ENCODE results near the gene MOB1A.
A peak's percentile ranks its signal among the peaks of the same experiment; 100 is the strongest.
"Not testable (repeated sequence)": the region's sequence is repeated elsewhere in the genome, so short reads cannot be mapped to it uniquely, and the experiment has no call there.

MOB1A gene

GRCh38 chr2:74148457-74149246 lies 30.0 kb downstream of the MOB1A start:
- DNase-seq, result no peak

DNA sequence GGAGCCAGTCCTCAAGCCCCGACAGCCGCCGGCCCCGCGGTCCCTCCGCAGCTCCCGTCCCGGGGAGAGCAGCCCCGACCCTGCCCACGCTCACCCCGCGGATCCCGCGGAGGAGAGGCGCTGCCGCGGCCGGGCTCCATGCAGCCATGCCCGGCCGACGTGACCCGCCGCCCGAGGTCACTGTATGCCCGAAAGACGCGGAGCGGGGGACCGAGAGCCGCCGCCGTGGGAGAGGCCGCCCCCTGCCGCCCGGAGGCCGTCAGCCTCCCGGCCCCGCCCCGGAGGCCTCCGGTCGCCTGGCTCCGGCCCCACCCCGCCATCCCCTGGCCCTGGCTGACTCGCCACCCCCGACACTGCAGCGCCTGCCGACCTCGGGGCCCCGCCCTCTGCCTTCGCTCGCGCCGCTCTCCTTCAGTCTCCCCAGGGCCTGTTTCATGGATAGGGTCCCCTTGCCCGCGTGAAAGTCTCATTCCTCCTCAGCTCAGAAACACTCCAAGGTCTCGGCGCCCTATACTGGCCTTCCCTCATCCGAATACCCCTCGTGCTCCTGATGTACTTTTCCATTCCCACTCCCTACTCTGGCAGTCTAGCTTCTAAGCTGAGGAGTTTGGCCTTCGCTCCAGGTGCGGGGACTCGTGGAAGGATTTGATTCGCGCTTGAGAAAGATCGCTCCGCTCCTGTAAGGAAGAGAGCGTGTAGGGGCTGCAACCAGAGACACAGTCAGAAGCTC lies 30.8 kb downstream of the MOB1A start, which contains the start of gene BOLA3:
TSS of gene BOLA3 (minus strand) at position 186 of the 730 bp plus-strand sequence. CDS start at position 148, 38 bp downstream.
- DNase-seq, result peak; percentile 38 to 77 (median 66)

GRCh38 chr2:74146929-74147726 lies 31.6 kb downstream of the MOB1A start:
- no peak for DNase-seq

DNA sequence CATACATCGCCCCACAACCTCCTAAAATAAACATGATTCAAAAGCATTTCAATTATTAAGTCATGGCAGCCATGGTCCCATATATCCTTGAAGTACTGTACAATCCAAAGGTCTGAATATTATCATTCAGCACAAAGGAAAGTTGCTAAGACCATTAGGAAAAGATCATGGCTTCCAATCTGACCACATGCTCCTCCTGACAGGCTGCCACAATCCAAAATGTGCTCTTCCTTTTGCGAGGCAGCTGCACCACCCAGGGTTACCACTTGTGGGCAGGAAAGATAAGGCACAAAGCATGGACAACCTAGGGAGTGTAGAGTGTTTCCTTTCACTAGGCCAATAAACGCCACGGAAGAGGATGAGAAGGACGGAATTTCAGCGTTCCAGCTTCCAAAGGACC lies 36.3 kb downstream of the MOB1A start:
- no peak for DNase-seq

GRCh38 chr2:74138600-74139323 lies 39.9 kb downstream of the MOB1A start:
- DNase-seq, result no peak

DNA sequence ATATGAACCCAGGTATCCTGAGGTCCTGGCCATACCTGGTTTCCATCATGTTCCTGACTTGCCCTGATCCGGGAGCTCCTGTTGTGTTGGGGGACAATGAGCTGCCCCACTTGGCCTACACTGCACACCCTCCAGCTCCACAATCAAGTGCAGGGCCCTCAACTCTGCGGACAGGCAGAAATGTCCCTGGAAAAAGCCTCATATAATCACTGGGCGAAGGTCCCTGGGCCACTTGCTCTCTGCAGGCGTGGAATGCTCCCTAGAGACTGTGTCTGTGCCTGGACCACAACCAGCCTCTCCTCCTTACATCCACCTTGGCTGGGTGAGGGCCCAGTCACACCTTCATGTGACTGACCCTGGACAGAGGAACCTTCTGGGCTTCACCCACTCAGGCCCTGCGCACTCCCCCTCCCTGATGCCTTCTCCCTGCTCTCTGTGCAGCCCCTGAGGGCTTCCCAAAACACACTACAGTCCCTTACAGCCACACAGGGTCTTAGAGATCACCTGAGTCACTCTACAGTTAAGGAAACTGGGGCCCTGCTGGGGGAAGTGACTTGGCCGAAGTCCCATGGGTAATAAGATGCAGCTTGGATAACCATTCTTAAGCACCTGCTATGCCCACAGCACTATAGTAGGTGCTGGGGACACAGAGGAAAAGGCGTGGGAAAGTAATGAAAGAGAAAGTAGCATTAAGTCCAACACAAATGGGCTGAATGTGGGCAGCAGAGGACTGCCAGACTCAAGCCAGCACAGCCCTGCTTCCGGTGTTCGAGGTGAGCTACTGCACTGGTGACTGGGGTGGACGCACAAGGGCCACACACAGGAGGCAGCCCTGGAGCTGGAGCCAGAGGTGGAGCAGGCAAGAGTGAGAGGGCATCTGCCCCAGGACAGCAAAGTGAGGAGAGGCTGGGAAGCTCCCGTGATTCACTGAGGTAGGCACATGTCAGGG lies 40.8 kb downstream of the MOB1A start:
- DNase-seq, result no peak

DNA sequence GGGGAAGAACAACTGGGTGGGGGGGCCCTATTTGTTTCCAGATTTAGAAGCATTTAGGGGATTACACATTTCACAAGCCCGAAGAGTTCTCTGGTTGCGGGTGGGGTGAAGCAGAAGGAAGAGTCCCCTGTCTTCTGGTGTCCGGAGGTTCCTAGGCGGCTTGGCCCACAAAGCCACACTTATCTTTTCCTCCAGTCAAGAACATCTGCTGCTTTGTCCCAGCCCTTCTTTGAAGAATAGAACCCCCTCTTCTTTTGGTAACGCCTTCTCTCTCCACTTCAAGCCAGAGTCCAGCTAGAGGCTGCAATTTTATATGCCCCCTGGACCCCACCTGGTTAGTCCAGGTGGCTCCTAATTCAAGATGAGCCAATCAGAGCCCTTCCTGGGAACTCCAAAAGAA lies 46.8 kb downstream of the MOB1A start:
- DNase-seq, result no peak

DNA sequence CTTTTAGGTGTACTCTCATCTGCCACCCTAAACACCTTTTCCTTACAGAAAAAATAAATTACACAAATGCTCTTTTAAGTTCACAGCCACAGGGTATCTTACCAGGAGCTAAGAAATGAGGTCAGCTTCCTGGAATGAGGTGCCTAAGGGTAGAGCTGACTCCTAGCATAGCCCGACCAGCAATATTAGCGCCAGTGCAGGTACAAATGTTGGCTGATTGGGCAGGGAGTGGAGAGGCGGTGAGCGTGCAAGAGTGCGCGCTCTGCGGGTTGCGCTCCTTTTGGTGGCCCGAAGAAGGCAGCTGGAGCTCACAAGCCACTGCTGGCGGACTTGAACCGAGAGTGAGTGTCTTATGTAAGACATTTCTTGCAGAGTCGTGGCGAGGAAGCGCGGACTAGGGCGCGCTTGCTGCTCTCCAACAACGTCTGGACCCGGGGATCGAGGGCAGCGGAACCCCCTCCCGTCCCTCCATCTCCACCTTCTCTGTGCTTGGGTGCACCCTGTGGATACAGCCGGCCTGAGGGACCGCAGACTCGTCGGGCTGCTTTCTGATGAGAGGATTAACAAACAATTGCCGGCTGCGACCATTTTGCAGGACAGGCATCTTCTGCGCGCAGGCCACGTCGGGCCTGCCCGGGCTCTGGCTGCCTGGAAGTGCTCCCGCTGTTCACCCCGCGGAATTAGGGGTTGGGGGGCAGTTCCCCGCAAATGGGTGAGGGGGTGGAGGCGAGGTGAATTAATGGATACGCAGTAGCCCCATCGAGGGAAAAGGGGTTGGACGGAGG lies 48.3 kb downstream of the MOB1A start:
- DNase-seq, result no peak

- no peak for DNase-seq
Observed at GRCh38 chr2:74128206-74128605, 50.5 kb downstream of the MOB1A start.

- DNase-seq, result not testable (repeated sequence)
Observed at GRCh38 chr2:74123955-74124354, 54.7 kb downstream of the MOB1A start.

- not testable (repeated sequence) for DNase-seq
Observed at GRCh38 chr2:74121846-74122245, 56.8 kb downstream of the MOB1A start.

- peak; percentile 55 to 82 (median 72) for DNase-seq
Observed at GRCh38 chr2:74119912-74120825, 58.5 kb downstream of the MOB1A start.

- no peak for DNase-seq
Observed at GRCh38 chr2:74119339-74119738, 59.3 kb downstream of the MOB1A start.

- DNase-seq, result no peak
Observed at GRCh38 chr2:74111380-74111779, 67.3 kb downstream of the MOB1A start.

DNA sequence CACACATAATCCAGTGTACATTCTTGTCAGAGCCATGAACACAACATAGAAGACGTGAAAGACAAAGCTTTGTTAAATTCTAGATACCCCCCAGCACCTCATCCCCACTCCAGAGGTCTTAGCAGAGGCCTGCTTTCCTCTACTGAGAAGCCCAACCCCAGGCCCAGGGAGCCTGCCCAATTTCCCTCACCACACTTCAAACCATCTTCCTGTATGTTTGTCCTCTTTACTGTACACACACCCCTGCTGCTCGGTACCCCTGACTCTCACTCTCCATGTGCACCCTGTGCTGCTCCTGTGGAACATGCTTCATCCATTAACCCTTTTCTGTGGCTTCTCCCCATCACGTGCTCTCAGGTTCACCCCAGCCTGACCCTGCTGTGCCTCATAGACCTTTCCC lies 68.1 kb downstream of the MOB1A start:
- DNase-seq, result no peak

GRCh38 chr2:74109551-74109950 lies 69.1 kb downstream of the MOB1A start:
- DNase-seq, result no peak

GRCh38 chr2:74107071-74107470 lies 71.6 kb downstream of the MOB1A start:
- DNase-seq, result no peak

DNA sequence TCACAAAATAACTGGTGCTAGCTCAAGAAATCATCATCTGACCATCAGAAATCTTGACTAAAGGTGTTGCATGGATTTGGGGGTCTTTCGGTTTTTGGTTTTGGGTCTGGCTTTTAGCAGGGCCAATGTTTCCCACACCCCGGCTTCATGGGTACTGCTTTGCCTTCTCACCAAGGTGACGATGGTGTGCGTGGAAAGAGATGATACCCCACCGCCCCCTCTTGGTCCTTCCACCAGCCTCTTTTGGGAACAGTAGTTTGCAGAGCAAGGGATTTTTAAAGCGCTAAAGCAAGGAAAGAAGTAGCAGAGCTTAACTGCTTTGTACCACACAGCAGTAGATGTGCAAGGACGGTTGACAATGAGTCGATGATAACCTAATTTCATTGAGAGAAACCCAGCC lies 73.3 kb downstream of the MOB1A start:
- DNase-seq, result no peak

DNA sequence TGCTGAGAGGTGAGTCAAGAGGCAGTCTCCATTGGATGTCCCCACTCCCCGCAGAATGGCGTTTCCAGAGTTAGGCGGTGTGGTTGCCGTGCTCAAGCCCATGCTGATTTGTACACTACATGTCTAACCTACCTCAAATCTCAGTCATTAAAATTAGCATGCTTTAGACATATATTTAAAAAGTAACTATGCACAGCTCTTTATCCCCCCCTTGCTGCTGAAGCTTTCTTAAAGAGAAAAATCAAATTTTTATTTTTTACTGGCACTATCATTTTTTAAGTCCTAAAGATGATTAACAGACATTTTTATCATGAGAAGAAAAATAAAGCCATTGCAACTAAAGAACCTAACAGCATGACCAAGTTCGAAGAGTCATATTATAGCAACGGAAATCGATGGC lies 73.8 kb downstream of the MOB1A start:
- peak in 2 of 6 experiments; percentile 9 to 21 for DNase-seq
